Esophagus muscularis mucosa (tissue), 4 donors: ENCODE data around the gene PRKN.

Experiments used
- CTCF ChIP-seq, 3 experiments: fragments of 200-600 bp in 2 of 3; fragments of 450-650 bp in 1 of 3; sonication (generic) in 2 of 3; IDR thresholded peaks; one replicate each; pipeline ENCODE4 v1.5.1; 2017 to 2019; ENCODE audit warnings: antibody characterized with exemption in 3 of 3, mild to moderate bottlenecking in 2 of 3, moderate library complexity in 1 of 3
- EP300 ChIP-seq: sonication (generic); formaldehyde crosslinking; IDR thresholded peaks from one replicate; pipeline ENCODE4 v1.6.1; 2017; ENCODE audit warnings: antibody characterized with exemption
- POLR2A ChIP-seq: fragments of 450-650 bp; IDR thresholded peaks from one replicate; pipeline ENCODE4 v1.6.1; 2017; ENCODE audit warnings: antibody characterized with exemption, moderate library complexity, mild to moderate bottlenecking, low read depth
- POLR2AphosphoS5 ChIP-seq, 2 donors: sonication (generic); formaldehyde crosslinking; IDR thresholded peaks; one replicate each; pipeline ENCODE4 v1.6.1; 2017; ENCODE audit warnings: antibody characterized with exemption in 2 of 2

- TF ChIP-seq CTCF (IDR thresholded peaks at IDR 0.05) (no peak), POLR2A (no peak), POLR2AphosphoS5 (IDR thresholded peaks at IDR 0.05) (no peak), EP300 (no peak)
Observed at GRCh38 chr6:161493576-161494118, 1233.9 kb downstream of the PRKN start.
